T-helper 2 cell treated with Interferon-gamma antibody and Interleukin-4, amounts not matched to agents 5 μg/mL and 100 μg/mL, for 36 hours (primary cell): ENCODE measurements around the gene CTNNA3.

Source experiments
- DNase-seq: peaks from one replicate; pipeline ENCODE4 v3.0.0; 2021; ENCODE audit warnings: low spot score
- H3K27ac Mint-ChIP-seq: one replicate; pipeline ENCODE4 v1.8.0; 2021; ENCODE audit warnings: mild to moderate bottlenecking, mixed read lengths
- H3K27me3 Mint-ChIP-seq: one replicate; pipeline ENCODE4 v1.8.0; 2021; ENCODE audit warnings: low read depth, mixed read lengths
- H3K36me3 Mint-ChIP-seq: one replicate; pipeline ENCODE4 v1.8.0; 2021; ENCODE audit warnings: low read depth, mixed read lengths
- H3K4me1 Mint-ChIP-seq: one replicate; pipeline ENCODE4 v1.8.0; 2021; ENCODE audit warnings: low read depth, mixed read lengths
- H3K4me3 Mint-ChIP-seq: one replicate; pipeline ENCODE4 v1.8.0; 2022; ENCODE audit warnings: mild to moderate bottlenecking, moderate library complexity, mixed read lengths
- H3K9me3 Mint-ChIP-seq: one replicate; pipeline ENCODE4 v1.8.0; 2021; ENCODE audit warnings: mixed read lengths

CTNNA3 gene

GRCh38 chr10:67282871-67283270 is 413.1 kb downstream of the CTNNA3 start:
- H3K9me3 Mint-ChIP-seq: no peaks in the 10 kb centered on the region
- no peaks in the 10 kb centered on the region for H3K36me3 Mint-ChIP-seq
- no peaks in the 10 kb centered on the region for H3K27me3 Mint-ChIP-seq
- H3K4me3 Mint-ChIP-seq: no peak overlapping the region
- H3K27ac Mint-ChIP-seq: no peak overlapping the region
- no peaks in the 10 kb centered on the region for H3K4me1 Mint-ChIP-seq
- DNase-seq: no peak

GRCh38 chr10:67280405-67280804 is 415.6 kb downstream of the CTNNA3 start:
- Mint-ChIP-seq H3K36me3 (no peaks in the 10 kb centered on the region), H3K27me3 (no peaks in the 10 kb centered on the region), H3K27ac (no peak overlapping the region), H3K4me1 (no peaks in the 10 kb centered on the region), H3K9me3 (no peaks in the 10 kb centered on the region), H3K4me3 (no peak overlapping the region)
- no peak for DNase-seq

- no peak overlapping the region for H3K27ac Mint-ChIP-seq
- H3K4me1 Mint-ChIP-seq: no peaks in the 10 kb centered on the region
- no peaks in the 10 kb centered on the region for H3K9me3 Mint-ChIP-seq
- H3K27me3 Mint-ChIP-seq: no peaks in the 10 kb centered on the region
- no peak overlapping the region for H3K4me3 Mint-ChIP-seq
- no peak for DNase-seq
- H3K36me3 Mint-ChIP-seq: no peaks in the 10 kb centered on the region
These were observed 418.6 kb downstream of the CTNNA3 start for GRCh38 chr10:67277402-67277801.

- Mint-ChIP-seq H3K4me3 (no peak overlapping the region), H3K4me1 (no peaks in the 10 kb centered on the region), H3K27me3 (no peaks in the 10 kb centered on the region), H3K36me3 (no peaks in the 10 kb centered on the region), H3K9me3 (no peaks in the 10 kb centered on the region), H3K27ac (no peak overlapping the region)
- no peak for DNase-seq
These were observed 426.2 kb downstream of the CTNNA3 start for GRCh38 chr10:67269828-67270227.

- no peak for DNase-seq
- Mint-ChIP-seq H3K4me3 (no peak overlapping the region), H3K27ac (no peak overlapping the region), H3K36me3 (no peaks in the 10 kb centered on the region), H3K4me1 (no peaks in the 10 kb centered on the region), H3K27me3 (no peaks in the 10 kb centered on the region), H3K9me3 (no peaks in the 10 kb centered on the region)
These were observed 427.8 kb downstream of the CTNNA3 start for GRCh38 chr10:67268146-67268545.

GRCh38 chr10:67262675-67263074 is 433.3 kb downstream of the CTNNA3 start:
- DNase-seq: no peak
- H3K36me3 Mint-ChIP-seq: no peaks in the 10 kb centered on the region
- no peaks in the 10 kb centered on the region for H3K9me3 Mint-ChIP-seq
- no peak overlapping the region for H3K27ac Mint-ChIP-seq
- no peak overlapping the region for H3K4me3 Mint-ChIP-seq
- H3K4me1 Mint-ChIP-seq: no peaks in the 10 kb centered on the region
- H3K27me3 Mint-ChIP-seq: peaks cover 2% of the 10 kb centered on the region

GRCh38 chr10:67261300-67261797 is 434.6 kb downstream of the CTNNA3 start:
- H3K4me3 Mint-ChIP-seq: no peak overlapping the region
- H3K36me3 Mint-ChIP-seq: no peaks in the 10 kb centered on the region
- H3K27ac Mint-ChIP-seq: no peak overlapping the region
- no peaks in the 10 kb centered on the region for H3K4me1 Mint-ChIP-seq
- H3K27me3 Mint-ChIP-seq: peaks cover 2% of the 10 kb centered on the region
- no peak for DNase-seq
- H3K9me3 Mint-ChIP-seq: no peaks in the 10 kb centered on the region

- H3K36me3 Mint-ChIP-seq: no peaks in the 10 kb centered on the region
- H3K27ac Mint-ChIP-seq: no peak overlapping the region
- no peaks in the 10 kb centered on the region for H3K4me1 Mint-ChIP-seq
- no peaks in the 10 kb centered on the region for H3K9me3 Mint-ChIP-seq
- H3K4me3 Mint-ChIP-seq: no peak overlapping the region
- H3K27me3 Mint-ChIP-seq: peaks cover 2% of the 10 kb centered on the region
- DNase-seq: no peak
These were observed 436.6 kb downstream of the CTNNA3 start for GRCh38 chr10:67259319-67259929.

- Mint-ChIP-seq H3K4me1 (no peaks in the 10 kb centered on the region), H3K27ac (no peak overlapping the region), H3K27me3 (peaks cover 1% of the 10 kb centered on the region), H3K36me3 (no peaks in the 10 kb centered on the region), H3K4me3 (no peak overlapping the region), H3K9me3 (no peaks in the 10 kb centered on the region)
- no peak for DNase-seq
These were observed 438.4 kb downstream of the CTNNA3 start for GRCh38 chr10:67257427-67258144.

GRCh38 chr10:67257018-67257417 is 439.0 kb downstream of the CTNNA3 start:
- Mint-ChIP-seq H3K4me3 (no peak overlapping the region), H3K36me3 (no peaks in the 10 kb centered on the region)

GRCh38 chr10:67250686-67251085 is 445.3 kb downstream of the CTNNA3 start:
- Mint-ChIP-seq H3K9me3 (no peaks in the 10 kb centered on the region), H3K36me3 (no peaks in the 10 kb centered on the region), H3K4me3 (no peak overlapping the region), H3K27me3 (no peaks in the 10 kb centered on the region), H3K4me1 (no peaks in the 10 kb centered on the region), H3K27ac (no peak overlapping the region)
- DNase-seq: no peak

More at GRCh38 chr10:67257018-67257417, 439.0 kb downstream of the CTNNA3 start:
- no peak overlapping the region for H3K27ac Mint-ChIP-seq
- H3K27me3 Mint-ChIP-seq: no peaks in the 10 kb centered on the region
- no peaks in the 10 kb centered on the region for H3K9me3 Mint-ChIP-seq
- no peak for DNase-seq
- H3K4me1 Mint-ChIP-seq: no peaks in the 10 kb centered on the region

GRCh38 chr10:67246066-67246555 is 449.9 kb downstream of the CTNNA3 start:
- Mint-ChIP-seq H3K9me3 (no peaks in the 10 kb centered on the region), H3K4me1 (no peaks in the 10 kb centered on the region), H3K27me3 (no peaks in the 10 kb centered on the region), H3K4me3 (no peak overlapping the region), H3K36me3 (no peaks in the 10 kb centered on the region), H3K27ac (no peak overlapping the region)
- no peak for DNase-seq

- no peak overlapping the region for H3K4me3 Mint-ChIP-seq
- no peak for DNase-seq
- H3K27me3 Mint-ChIP-seq: no peaks in the 10 kb centered on the region
- no peaks in the 10 kb centered on the region for H3K4me1 Mint-ChIP-seq
- H3K9me3 Mint-ChIP-seq: no peaks in the 10 kb centered on the region
- H3K27ac Mint-ChIP-seq: no peak overlapping the region
- no peaks in the 10 kb centered on the region for H3K36me3 Mint-ChIP-seq
These were observed 453.5 kb downstream of the CTNNA3 start for GRCh38 chr10:67242528-67242927.

- Mint-ChIP-seq H3K36me3 (no peaks in the 10 kb centered on the region), H3K27ac (no peak overlapping the region), H3K9me3 (no peaks in the 10 kb centered on the region), H3K4me1 (no peaks in the 10 kb centered on the region), H3K4me3 (no peak overlapping the region), H3K27me3 (no peaks in the 10 kb centered on the region)
- DNase-seq: no peak
These were observed 454.5 kb downstream of the CTNNA3 start for GRCh38 chr10:67241451-67241850.
